GM04504 (cell line): ENCODE results near the gene ACP4.
A peak's percentile ranks its signal among the peaks of the same experiment; 100 is the strongest.

Experiments used
- DNase-seq: peaks from one replicate; pipeline ENCODE4 v3.0.0-alpha.2; 2012; ENCODE audit warnings: low read depth

ACP4 gene

GRCh38 chr19:50823389-50824042, 33.3 kb downstream of the ACP4 start, which contains the start of gene KLK1:
KLK1 (minus strand) TSS chr19:50823787; CDS start chr19:50823748, 39 bp downstream.
- no peak for DNase-seq

GRCh38 chr19:50826492-50827240, 36.5 kb downstream of the ACP4 start:
- no peak for DNase-seq

GRCh38 chr19:50827476-50827875, 37.3 kb downstream of the ACP4 start:
- no peak for DNase-seq

DNA sequence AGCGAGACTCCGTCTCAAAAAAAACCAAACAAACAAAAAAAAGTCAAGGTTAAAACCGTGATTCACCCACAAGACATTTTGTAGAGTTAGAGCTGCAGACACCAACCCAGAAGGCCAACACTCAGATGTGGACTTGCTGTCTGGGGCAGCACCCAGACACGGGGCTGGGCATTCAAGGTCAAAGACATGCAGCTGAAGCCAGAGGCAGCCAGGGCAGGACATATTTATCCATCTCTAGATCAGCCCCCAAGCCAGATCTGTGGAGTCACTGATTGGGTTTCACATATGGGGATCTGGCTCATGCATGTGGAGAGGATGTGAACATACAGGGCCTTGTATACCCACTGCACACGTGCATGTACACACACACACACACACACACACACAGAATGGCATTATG, 39.6 kb downstream of the ACP4 start:
- DNase-seq: no peak

DNA sequence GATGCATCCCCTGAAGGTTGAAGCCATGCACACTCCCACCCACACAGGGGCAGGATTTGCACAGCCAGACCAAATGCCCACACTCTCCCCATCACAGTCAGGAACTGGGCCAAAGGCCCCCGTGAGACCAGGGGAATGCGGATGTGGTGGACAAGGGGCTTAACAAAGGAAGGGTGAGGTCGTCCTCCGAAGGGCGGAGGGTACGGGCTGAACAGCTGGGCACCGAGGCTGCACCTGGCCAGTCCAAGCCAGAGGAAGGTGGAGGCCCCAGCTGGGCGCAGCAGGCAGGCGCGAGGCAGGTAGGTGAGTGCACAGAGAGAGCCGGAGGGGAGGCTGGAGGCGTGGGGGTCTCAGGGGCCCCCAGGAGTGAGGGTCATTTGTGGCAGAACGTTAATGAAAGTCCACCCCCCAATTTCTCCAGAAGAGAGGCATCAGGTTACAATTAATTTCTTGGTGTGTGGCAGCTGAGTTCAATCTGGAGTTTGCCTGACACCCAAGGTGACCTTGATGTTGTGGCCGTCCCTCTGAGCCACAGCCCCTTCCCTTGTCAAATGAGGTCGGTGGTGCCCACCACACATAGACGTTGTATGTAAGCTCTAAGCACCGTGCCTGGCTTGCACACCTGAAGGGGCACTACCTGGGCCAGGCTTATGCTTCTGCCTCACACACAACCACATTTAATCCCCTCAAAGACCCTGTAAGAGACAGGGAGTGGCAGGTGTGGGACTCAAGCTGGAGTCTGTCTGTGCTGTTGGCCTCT, 40.2 kb downstream of the ACP4 start:
- no peak for DNase-seq

DNA sequence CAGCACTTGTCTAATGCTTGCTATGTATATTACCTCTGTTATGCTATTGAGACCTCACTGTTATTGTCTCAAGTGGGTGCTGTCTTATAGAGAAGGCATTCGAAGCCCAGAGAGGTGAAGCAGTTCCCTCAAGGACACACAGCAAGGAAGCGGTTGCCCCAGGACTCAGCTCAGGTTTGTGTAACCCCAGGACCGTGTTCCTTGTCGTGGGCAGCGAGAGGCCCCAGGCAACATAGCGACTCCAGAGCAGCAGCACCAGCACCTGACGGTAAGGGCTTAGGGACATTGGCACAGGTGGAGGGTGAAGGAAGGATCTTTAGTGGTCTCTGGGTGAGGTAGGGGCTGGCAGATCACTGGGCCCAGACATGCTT, 40.8 kb downstream of the ACP4 start:
- DNase-seq: no peak

DNA sequence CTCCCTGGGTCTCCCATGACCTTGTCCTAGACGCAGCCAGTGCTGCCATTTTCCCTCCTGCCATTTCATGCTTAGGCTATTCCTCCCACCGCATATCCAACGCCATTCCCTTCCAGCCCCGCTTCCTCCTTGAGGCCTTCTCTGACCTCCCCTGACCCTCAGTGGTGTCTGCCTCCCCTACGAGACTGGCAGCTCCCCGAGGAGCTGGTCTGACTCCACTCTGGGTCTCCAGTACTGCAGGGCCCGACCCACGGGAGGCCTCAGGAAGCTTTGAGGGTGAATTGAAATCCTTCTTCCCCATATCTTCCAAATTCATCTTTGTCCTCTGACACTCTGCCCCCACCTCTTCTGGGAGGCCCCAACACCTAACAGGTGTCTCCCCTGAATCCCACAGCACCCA, 42.5 kb downstream of the ACP4 start:
- DNase-seq: no peak

DNA sequence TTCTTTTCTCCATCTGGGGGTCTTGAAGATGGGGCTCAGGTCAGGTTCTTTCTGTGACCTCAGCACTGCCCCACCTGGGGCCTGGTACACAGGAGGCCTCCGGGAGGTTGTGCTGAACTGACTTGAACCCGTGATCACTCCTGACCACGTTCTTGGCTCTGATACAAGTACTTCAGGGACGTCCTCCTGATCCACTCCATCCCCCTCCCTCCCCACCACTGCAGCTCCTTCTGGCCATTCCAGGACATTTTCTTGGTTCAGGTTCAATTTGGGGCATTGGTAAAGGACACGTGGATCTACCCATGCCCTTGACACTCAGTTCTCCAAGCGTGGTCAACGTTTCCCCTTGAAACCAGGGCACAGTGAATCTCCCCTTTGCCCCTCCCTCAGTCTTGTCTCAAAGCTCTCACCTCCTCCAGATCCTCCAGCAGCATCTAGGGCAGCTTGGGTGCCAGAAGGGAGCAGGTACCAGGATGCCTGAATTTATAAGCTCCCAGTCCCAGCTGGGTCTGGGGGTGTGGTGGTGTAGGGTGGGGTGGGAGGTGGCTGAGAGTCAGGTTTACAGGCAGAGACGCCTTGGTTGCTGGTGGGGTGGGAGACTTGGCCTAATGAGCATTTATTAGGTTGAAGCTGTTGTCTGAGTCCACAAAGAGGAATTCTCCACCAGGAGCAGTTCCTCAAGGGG, 43.0 kb downstream of the ACP4 start, which contains the start of gene KLK15:
Gene KLK15 (minus strand): TSS at position 458 of the 685 bp plus-strand sequence. CDS start 2,082 bp downstream, outside the sequence.
- DNase-seq: no peak

DNA sequence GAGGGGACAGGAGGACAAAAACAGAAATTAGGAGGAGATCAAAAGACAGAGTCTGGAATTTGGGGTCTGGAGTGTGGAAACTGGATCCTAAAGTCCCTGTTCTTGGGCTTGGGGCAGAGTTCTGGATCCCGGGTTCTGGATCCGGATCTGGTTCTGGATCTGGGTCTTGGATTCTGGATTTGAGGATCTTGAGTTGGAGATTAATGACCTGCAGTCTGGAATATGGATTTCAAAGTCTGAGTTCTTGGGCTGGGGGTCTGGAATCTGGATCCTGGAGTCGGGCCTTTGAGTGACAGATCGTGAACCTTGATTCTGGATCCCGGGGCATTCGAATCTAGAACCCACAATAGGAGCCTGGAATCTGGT, 43.6 kb downstream of the ACP4 start:
- DNase-seq: no peak

- no peak for DNase-seq
These were observed 45.0 kb downstream of the ACP4 start for GRCh38 chr19:50835103-50835784.

DNA sequence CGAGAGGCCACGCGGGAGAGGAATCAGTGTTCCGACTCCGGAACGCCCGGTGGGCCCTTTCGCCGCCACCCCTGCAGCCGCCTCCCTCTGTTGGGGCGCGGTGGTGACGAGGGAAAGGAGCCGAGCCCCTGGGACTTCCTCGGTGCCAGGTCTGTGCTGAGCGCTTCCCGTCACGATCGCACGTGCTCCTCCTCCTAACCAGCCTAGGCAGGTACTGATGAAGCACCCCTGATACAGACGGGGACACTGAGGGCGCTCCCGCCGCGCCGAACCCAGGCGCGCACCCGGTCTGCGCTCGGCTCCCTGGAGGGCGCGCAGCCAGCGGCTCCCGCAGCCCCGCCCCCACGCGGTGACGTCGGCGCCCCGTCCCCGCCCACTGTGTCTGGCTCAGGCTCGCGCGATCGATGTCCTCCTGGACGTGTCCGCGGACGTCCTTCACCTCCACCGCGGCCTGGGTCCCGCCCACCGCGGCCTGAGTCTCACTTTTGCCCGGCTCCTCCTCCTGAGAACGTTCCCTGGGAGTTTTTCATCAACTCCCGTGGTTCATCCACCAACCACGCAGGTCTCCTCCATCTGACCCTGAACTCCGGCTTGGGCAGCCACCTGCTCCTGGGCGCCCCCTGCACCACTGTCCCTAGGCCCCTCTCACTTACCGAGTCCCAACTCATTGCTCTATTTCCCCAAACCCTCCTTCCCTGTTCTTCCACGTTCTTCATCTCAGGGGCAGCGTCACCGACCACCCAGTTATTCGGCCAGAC, 45.7 kb downstream of the ACP4 start:
- peak; percentile 7 for DNase-seq

- DNase-seq: no peak
These were observed 46.5 kb downstream of the ACP4 start for GRCh38 chr19:50836543-50837195.

DNA sequence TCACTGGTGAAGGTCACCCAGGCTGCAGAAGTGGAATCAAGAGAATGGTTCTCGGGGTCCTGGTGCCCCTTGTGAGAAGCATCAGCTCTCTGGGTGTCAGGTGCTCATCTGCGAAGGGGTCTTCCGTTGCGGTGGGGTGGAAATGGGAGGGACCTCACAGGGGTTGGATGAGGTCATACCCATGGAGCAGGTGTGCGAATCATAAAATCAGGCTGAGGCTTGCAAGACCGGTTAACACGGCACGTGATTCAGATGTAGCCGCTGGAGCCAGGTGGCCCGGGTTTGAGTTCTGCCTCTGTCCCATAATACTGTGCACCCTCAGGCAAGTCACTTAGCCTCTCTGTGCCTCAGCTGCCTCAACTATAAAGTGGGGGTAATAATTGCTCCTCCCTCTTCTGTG, 47.1 kb downstream of the ACP4 start:
- no peak for DNase-seq

- no peak for DNase-seq
These were observed 48.0 kb downstream of the ACP4 start for GRCh38 chr19:50838239-50838638.

- DNase-seq: no peak
These were observed 49.8 kb downstream of the ACP4 start for GRCh38 chr19:50839712-50840655.

DNA sequence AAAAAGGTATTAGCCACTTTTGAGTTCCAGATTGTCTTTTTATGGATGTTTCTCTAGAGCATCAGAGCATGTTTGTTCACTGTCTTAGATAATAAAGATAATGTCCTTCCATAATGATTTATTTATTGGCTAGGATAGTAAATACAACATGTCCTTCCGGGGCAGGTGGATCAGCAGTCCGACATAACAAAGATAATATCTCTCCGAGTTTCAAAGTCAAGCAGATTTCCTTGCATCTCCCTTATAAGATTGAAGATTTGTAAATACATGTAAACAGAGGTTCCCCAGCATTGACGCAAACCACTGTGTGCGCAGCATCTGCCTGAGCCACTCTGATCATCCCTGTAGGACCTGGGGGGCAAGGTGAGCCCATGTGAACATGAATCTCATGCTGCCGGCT, 51.9 kb downstream of the ACP4 start:
- no peak for DNase-seq

DNA sequence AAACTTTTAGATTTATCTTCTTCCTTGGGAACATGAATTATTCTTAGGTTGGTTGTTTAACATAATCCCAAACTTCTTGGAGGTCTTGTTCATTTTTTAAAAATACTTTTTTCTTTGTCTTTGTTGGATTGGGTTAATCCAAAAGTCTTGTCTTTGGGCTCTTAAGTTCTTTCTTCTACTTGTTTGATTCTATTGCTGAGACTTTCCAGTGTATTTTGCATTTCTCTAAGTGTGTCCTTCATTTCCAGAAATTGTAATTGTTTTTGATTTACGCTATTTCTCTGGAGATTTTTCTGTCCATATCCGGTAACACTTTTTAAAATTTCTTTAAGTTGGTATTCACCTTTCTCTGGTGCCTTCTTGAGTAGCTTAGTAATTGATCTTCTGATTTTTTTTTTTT, 53.0 kb downstream of the ACP4 start:
- DNase-seq: no peak

GRCh38 chr19:50843701-50844221, 53.5 kb downstream of the ACP4 start:
- DNase-seq: no peak

GRCh38 chr19:50844296-50844935, 54.2 kb downstream of the ACP4 start:
- no peak for DNase-seq
